Measurements from ENCODE around the gene ZNF365. TPM values are rescaled to one million over a fixed set of nuclear protein-coding genes. Genes with fewer than 3 reads are reported as not detected.

ZNF365 gene
- polyA plus RNA-seq: 1 to 10 TPM; 4.2 to 9.8 (median 5.4) TPM

GRCh38 chr10:62373995-62374861 is at the start of gene ZNF365:
ZNF365 (plus strand) TSS chr10:62374369; CDS start chr10:62376194, 1,825 bp downstream.
- Mint-ChIP-seq H3K36me3 (peaks cover 0 to 3% (median 0%) of the 10 kb centered on the region in 3 donors), H3K9me3 (no peaks in the 10 kb centered on the region), H3K4me3 (peak within 1 kb of the TSS; percentile 81 to 91 (median 90)), H3K4me1 (peaks cover 39 to 56% of the 10 kb centered on the region in 2 donors), H3K27me3 (ENCODE audit: low read depth in 3 of 3) (peaks cover 2 to 6% (median 2%) of the 10 kb centered on the region in 3 donors), H3K27ac (peak within 1 kb of the TSS; percentile 51 to 89 (median 82))
- peak; percentile 62 to 69 (median 63) for DNase-seq

GRCh38 chr10:62326176-62326575 is 48.0 kb upstream of the ZNF365 start:
- Mint-ChIP-seq H3K36me3 (peaks cover 0 to 8% (median 3%) of the 10 kb centered on the region in 3 donors), H3K27me3 (ENCODE audit: low read depth in 3 of 3) (peaks cover 0 to 9% (median 4%) of the 10 kb centered on the region in 3 donors), H3K9me3 (peaks cover 0 to 7% (median 0%) of the 10 kb centered on the region in 6 donors), H3K4me1 (no peaks in the 10 kb centered on the region), H3K4me3 (no peak overlapping the region), H3K27ac (no peak overlapping the region)
- no peak for DNase-seq

- peaks cover 4 to 7% (median 6%) of the 10 kb centered on the region in 6 donors for H3K9me3 Mint-ChIP-seq
- peaks cover 5 to 14% (median 9%) of the 10 kb centered on the region in 3 donors for H3K36me3 Mint-ChIP-seq
- no peaks in the 10 kb centered on the region for H3K4me1 Mint-ChIP-seq
- H3K4me3 Mint-ChIP-seq: no peak overlapping the region
- peaks cover 3 to 6% (median 3%) of the 10 kb centered on the region in 3 donors for H3K27me3 Mint-ChIP-seq (ENCODE audit: low read depth in 3 of 3)
- DNase-seq: no peak
- H3K27ac Mint-ChIP-seq: no peak overlapping the region
These were observed 46.3 kb upstream of the ZNF365 start for GRCh38 chr10:62327885-62328284.

GRCh38 chr10:62330213-62330612 is 44.0 kb upstream of the ZNF365 start:
- no peak for DNase-seq
- Mint-ChIP-seq H3K4me3 (no peak overlapping the region), H3K9me3 (peaks cover 4 to 16% (median 8%) of the 10 kb centered on the region in 6 donors), H3K4me1 (peaks cover 3% of the 10 kb centered on the region in 2 donors), H3K27me3 (ENCODE audit: low read depth in 3 of 3) (peaks cover 2 to 5% (median 4%) of the 10 kb centered on the region in 3 donors), H3K27ac (no peak overlapping the region), H3K36me3 (peaks cover 9 to 15% (median 10%) of the 10 kb centered on the region in 3 donors)

GRCh38 chr10:62332406-62332805 is 41.8 kb upstream of the ZNF365 start:
- Mint-ChIP-seq H3K9me3 (peaks cover 4 to 16% (median 8%) of the 10 kb centered on the region in 6 donors), H3K4me1 (peaks cover 6 to 15% of the 10 kb centered on the region in 2 donors), H3K27ac (no peak overlapping the region), H3K36me3 (peaks cover 9 to 15% (median 10%) of the 10 kb centered on the region in 3 donors), H3K27me3 (ENCODE audit: low read depth in 3 of 3) (peaks cover 2 to 5% (median 3%) of the 10 kb centered on the region in 3 donors), H3K4me3 (no peak overlapping the region)
- DNase-seq: no peak

GRCh38 chr10:62333135-62333889 is 40.9 kb upstream of the ZNF365 start:
- no peak for DNase-seq
- Mint-ChIP-seq H3K4me1 (peaks cover 6 to 15% of the 10 kb centered on the region in 2 donors), H3K27ac (no peak overlapping the region), H3K9me3 (peaks cover 4 to 16% (median 8%) of the 10 kb centered on the region in 6 donors), H3K36me3 (peaks cover 9 to 15% (median 10%) of the 10 kb centered on the region in 3 donors), H3K4me3 (no peak overlapping the region), H3K27me3 (ENCODE audit: low read depth in 3 of 3) (peaks cover 2 to 5% (median 4%) of the 10 kb centered on the region in 3 donors)

- H3K4me1 Mint-ChIP-seq: peaks cover 6 to 15% of the 10 kb centered on the region in 2 donors
- H3K27ac Mint-ChIP-seq: no peak overlapping the region
- H3K9me3 Mint-ChIP-seq: peaks cover 4 to 16% (median 8%) of the 10 kb centered on the region in 6 donors
- peaks cover 2 to 8% (median 7%) of the 10 kb centered on the region in 3 donors for H3K27me3 Mint-ChIP-seq (ENCODE audit: low read depth in 3 of 3)
- DNase-seq: no peak
- H3K4me3 Mint-ChIP-seq: no peak overlapping the region
- H3K36me3 Mint-ChIP-seq: peaks cover 9 to 15% (median 10%) of the 10 kb centered on the region in 3 donors
These were observed 40.0 kb upstream of the ZNF365 start for GRCh38 chr10:62333988-62334682.

- Mint-ChIP-seq H3K4me1 (peaks cover 6 to 15% of the 10 kb centered on the region in 2 donors), H3K4me3 (no peak overlapping the region), H3K27me3 (ENCODE audit: low read depth in 3 of 3) (peaks cover 3 to 10% (median 10%) of the 10 kb centered on the region in 3 donors), H3K36me3 (peaks cover 10 to 19% (median 12%) of the 10 kb centered on the region in 3 donors), H3K27ac (no peak overlapping the region), H3K9me3 (peaks cover 6 to 16% (median 12%) of the 10 kb centered on the region in 6 donors)
- no peak for DNase-seq
These were observed 38.8 kb upstream of the ZNF365 start for GRCh38 chr10:62335326-62335725.

GRCh38 chr10:62336404-62336803 is 37.8 kb upstream of the ZNF365 start:
- H3K36me3 Mint-ChIP-seq: peaks cover 14 to 15% (median 14%) of the 10 kb centered on the region in 3 donors
- H3K4me1 Mint-ChIP-seq: peaks cover 6 to 15% of the 10 kb centered on the region in 2 donors
- no peak overlapping the region for H3K4me3 Mint-ChIP-seq
- peaks cover 8 to 24% (median 20%) of the 10 kb centered on the region in 6 donors for H3K9me3 Mint-ChIP-seq
- no peak overlapping the region for H3K27ac Mint-ChIP-seq
- peaks cover 2 to 10% (median 10%) of the 10 kb centered on the region in 3 donors for H3K27me3 Mint-ChIP-seq (ENCODE audit: low read depth in 3 of 3)
- DNase-seq: no peak

- H3K36me3 Mint-ChIP-seq: peaks cover 12 to 19% (median 17%) of the 10 kb centered on the region in 3 donors
- no peak for DNase-seq
- no peak overlapping the region for H3K27ac Mint-ChIP-seq
- peaks cover 0 to 4% of the 10 kb centered on the region in 2 donors for H3K4me1 Mint-ChIP-seq
- peaks cover 9 to 47% (median 35%) of the 10 kb centered on the region in 6 donors for H3K9me3 Mint-ChIP-seq
- H3K4me3 Mint-ChIP-seq: no peak overlapping the region
- H3K27me3 Mint-ChIP-seq (ENCODE audit: low read depth in 3 of 3): peaks cover 4 to 10% (median 7%) of the 10 kb centered on the region in 3 donors
These were observed 32.8 kb upstream of the ZNF365 start for GRCh38 chr10:62341419-62341818.

GRCh38 chr10:62343000-62343399 is 31.2 kb upstream of the ZNF365 start:
- H3K27ac Mint-ChIP-seq: no peak overlapping the region

GRCh38 chr10:62348029-62348428 is 26.1 kb upstream of the ZNF365 start:
- Mint-ChIP-seq H3K36me3 (peaks cover 15 to 27% (median 20%) of the 10 kb centered on the region in 3 donors), H3K9me3 (peaks cover 11 to 63% (median 39%) of the 10 kb centered on the region in 6 donors), H3K4me1 (no peaks in the 10 kb centered on the region), H3K27ac (no peak overlapping the region), H3K27me3 (ENCODE audit: low read depth in 3 of 3) (peaks cover 0 to 6% (median 4%) of the 10 kb centered on the region in 3 donors), H3K4me3 (no peak overlapping the region)
- no peak for DNase-seq

More at GRCh38 chr10:62343000-62343399, 31.2 kb upstream of the ZNF365 start:
- H3K27me3 Mint-ChIP-seq (ENCODE audit: low read depth in 3 of 3): peaks cover 4 to 10% (median 7%) of the 10 kb centered on the region in 3 donors
- no peak for DNase-seq
- H3K9me3 Mint-ChIP-seq: peaks cover 11 to 62% (median 49%) of the 10 kb centered on the region in 6 donors
- H3K4me3 Mint-ChIP-seq: no peak overlapping the region
- no peaks in the 10 kb centered on the region for H3K4me1 Mint-ChIP-seq
- peaks cover 12 to 20% (median 19%) of the 10 kb centered on the region in 3 donors for H3K36me3 Mint-ChIP-seq
